H9 (cell line): ENCODE results near the gene DEK. TPM values are rescaled to one million over a fixed set of nuclear protein-coding genes. Genes with fewer than 3 reads are reported as not detected.
A peak's percentile ranks its signal among the peaks of the same experiment; 100 is the strongest.

Experiments used
- DNase-seq: peaks from one replicate; pipeline ENCODE4 v3.0.0-alpha.2; 2017
- H2AFZ ChIP-seq: one replicate; pipeline ENCODE4 v1.6.1; 2013; ENCODE audit warnings: mild to moderate bottlenecking, low read length, control low read depth, moderate library complexity
- H2AK5ac ChIP-seq: 2 replicates; pipeline ENCODE4 v1.6.1; 2013; ENCODE audit warnings: low read length, control low read depth, mixed read lengths; ENCODE audit not compliant: insufficient read length
- H2BK120ac ChIP-seq: one replicate; pipeline ENCODE4 v1.6.1; 2013; ENCODE audit warnings: low read depth, mild to moderate bottlenecking, low read length, control low read depth, inconsistent platforms; ENCODE audit not compliant: poor library complexity, severe bottlenecking
- H2BK12ac ChIP-seq: 2 replicates; pipeline ENCODE4 v1.6.1; 2013; ENCODE audit warnings: low read length, control low read depth, mixed read lengths, low read depth; ENCODE audit not compliant: insufficient read length
- H2BK15ac ChIP-seq: 2 replicates; pipeline ENCODE4 v1.6.1; 2013; ENCODE audit warnings: low read depth, low read length, control low read depth
- H2BK20ac ChIP-seq: one replicate; pipeline ENCODE4 v1.6.1; 2013; ENCODE audit warnings: low read depth, mild to moderate bottlenecking, low read length, control low read depth, inconsistent platforms; ENCODE audit not compliant: poor library complexity, severe bottlenecking
- H2BK5ac ChIP-seq: 2 replicates; pipeline ENCODE4 v1.6.1; 2013; ENCODE audit warnings: low read length, control low read depth, mixed read lengths; ENCODE audit not compliant: insufficient read length
- H3K14ac ChIP-seq: 2 replicates; pipeline ENCODE4 v1.6.1; 2013; ENCODE audit warnings: low read length, control low read depth; ENCODE audit not compliant: insufficient read depth
- H3K18ac ChIP-seq: 2 replicates; pipeline ENCODE4 v1.6.1; 2013; ENCODE audit warnings: low read depth, mild to moderate bottlenecking, mixed read lengths, low read length, control low read depth; ENCODE audit not compliant: insufficient read length
- H3K23ac ChIP-seq: 2 replicates; pipeline ENCODE4 v1.6.1; 2013; ENCODE audit warnings: low read length, control low read depth, mixed read lengths, low read depth; ENCODE audit not compliant: insufficient read length
- H3K23me2 ChIP-seq: 2 replicates; pipeline ENCODE4 v1.6.1; 2013; ENCODE audit warnings: low read depth, mild to moderate bottlenecking, mixed read lengths, low read length, control low read depth; ENCODE audit not compliant: insufficient read length, poor library complexity, severe bottlenecking
- H3K27ac ChIP-seq: 2 replicates; pipeline ENCODE4 v1.5.1; 2013; ENCODE audit warnings: low read length, control low read depth, mixed read lengths, low read depth; ENCODE audit not compliant: insufficient read length
- H3K27me3 ChIP-seq: 2 replicates; pipeline ENCODE4 v1.6.1; 2013; ENCODE audit warnings: low read length, control low read depth, inconsistent platforms; ENCODE audit not compliant: insufficient read depth
- H3K4ac ChIP-seq: 2 replicates; pipeline ENCODE4 v1.6.1; 2013; ENCODE audit warnings: low read depth, mild to moderate bottlenecking, control low read depth, inconsistent platforms, low read length, moderate library complexity
- H3K4me1 ChIP-seq: 2 replicates; pipeline ENCODE4 v1.6.1; 2013; ENCODE audit warnings: low read length, control low read depth, inconsistent platforms; ENCODE audit not compliant: insufficient read depth
- H3K4me2 ChIP-seq: 2 replicates; pipeline ENCODE4 v1.6.1; 2013; ENCODE audit warnings: low read length, control low read depth, mixed read lengths; ENCODE audit not compliant: insufficient read length, insufficient read depth
- H3K56ac ChIP-seq: 2 replicates; pipeline ENCODE4 v1.6.1; 2013; ENCODE audit warnings: low read depth, mild to moderate bottlenecking, mixed read lengths, low read length, control low read depth; ENCODE audit not compliant: insufficient read length
- H3K79me1 ChIP-seq: 2 replicates; pipeline ENCODE4 v1.6.1; 2013; ENCODE audit warnings: low read depth, mild to moderate bottlenecking, moderate library complexity, low read length, control low read depth, inconsistent platforms; ENCODE audit not compliant: insufficient read depth, poor library complexity, severe bottlenecking
- H3K79me2 ChIP-seq: 2 replicates; pipeline ENCODE4 v1.6.1; 2013; ENCODE audit warnings: low read length, control low read depth, inconsistent platforms; ENCODE audit not compliant: insufficient read depth
- H3K9ac ChIP-seq: 2 replicates; pipeline ENCODE4 v1.6.1; 2013; ENCODE audit warnings: low read length, control low read depth, mixed read lengths; ENCODE audit not compliant: insufficient read length; ENCODE audit errors: extremely low read depth
- H3K9me3 ChIP-seq: one replicate; pipeline ENCODE4 v1.6.1; 2013; ENCODE audit warnings: low read depth, low read length, inconsistent platforms; ENCODE audit not compliant: control insufficient read depth
- H3T11ph ChIP-seq: one replicate; pipeline ENCODE4 v1.6.1; 2013; ENCODE audit warnings: mild to moderate bottlenecking, low read length, control low read depth, inconsistent platforms
- H4K20me1 ChIP-seq: one replicate; pipeline ENCODE4 v1.6.1; 2013; ENCODE audit not compliant: control insufficient read depth, insufficient read length, insufficient read depth
- H4K5ac ChIP-seq: 2 replicates; pipeline ENCODE4 v1.6.1; 2013; ENCODE audit warnings: low read depth, mild to moderate bottlenecking, mixed read lengths, low read length, control low read depth; ENCODE audit not compliant: insufficient read length
- H4K8ac ChIP-seq: replicated peaks from 2 replicates; pipeline ENCODE4 v1.6.1; 2013; ENCODE audit warnings: low read length, control low read depth, mixed read lengths, low read depth; ENCODE audit not compliant: insufficient read length
- H4K91ac ChIP-seq: 2 replicates; pipeline ENCODE4 v1.6.1; 2013; ENCODE audit warnings: low read depth, mild to moderate bottlenecking, moderate library complexity, mixed read lengths, low read length, control low read depth; ENCODE audit not compliant: insufficient read length
- H3K27ac Mint-ChIP-seq, 3 experiments: 2 replicates in 2 of 3; 3 replicates in 1 of 3; pipeline ENCODE4 v1.8.0; 2020 to 2021; ENCODE audit warnings: mixed read lengths in 3 of 3, mild to moderate bottlenecking in 1 of 3, moderate library complexity in 1 of 3
- H3K27me3 Mint-ChIP-seq: 2 replicates; pipeline ENCODE4 v1.8.0; 2021; ENCODE audit warnings: low read depth, mild to moderate bottlenecking, moderate library complexity, mixed read lengths
- H3K36me3 Mint-ChIP-seq, 3 experiments: 2 replicates in 2 of 3; 3 replicates in 1 of 3; pipeline ENCODE4 v1.8.0; 2020 to 2021; ENCODE audit warnings: low read depth in 3 of 3, mixed read lengths in 3 of 3; ENCODE audit not compliant: insufficient read depth in 1 of 3
- H3K4me1 Mint-ChIP-seq, 2 experiments: 2 replicates each; pipeline ENCODE4 v1.8.0; 2020; ENCODE audit warnings: mixed read lengths in 2 of 2
- H3K4me3 Mint-ChIP-seq, 2 experiments: 2 replicates in 1 of 2; 3 replicates in 1 of 2; pipeline ENCODE4 v1.8.0; 2020 to 2021; ENCODE audit warnings: mild to moderate bottlenecking in 2 of 2, mixed read lengths in 2 of 2, moderate library complexity in 1 of 2
- H3K9me3 Mint-ChIP-seq, 2 experiments: 2 replicates in 1 of 2; 3 replicates in 1 of 2; pipeline ENCODE4 v1.8.0; 2020; ENCODE audit warnings: mild to moderate bottlenecking in 2 of 2, mixed read lengths in 2 of 2, moderate library complexity in 1 of 2
- WGBS: extraction: QIAGEN DNeasy Blood & Tissue Kit; methylation state at CpG from one replicate; pipeline ENCODE4 v1.1.7; 2013; ENCODE audit warnings: missing lambda C conversion rate, low lambda C conversion rate, mixed read lengths; ENCODE audit not compliant: insufficient read length; ENCODE audit errors: extremely low coverage; 5-methylcytosine and 5-hydroxymethylcytosine counted together
- total RNA-seq: library from RNA; stranded (reverse); gene quantifications from 2 replicates; pipeline ENCODE4 v1.2.1, GENCODE V29; 2021
- TF ChIP-seq, protein P1 (sequence below): fragments of 200-600 bp; sonication (generic); conservative IDR thresholded peaks from 3 replicates; pipeline ENCODE4 v1.8.0; 2021; ENCODE audit warnings: antibody characterized with exemption, mild to moderate bottlenecking

DEK gene
- total RNA-seq, 1 experiment from 2014 or later: 217 TPM

DNA sequence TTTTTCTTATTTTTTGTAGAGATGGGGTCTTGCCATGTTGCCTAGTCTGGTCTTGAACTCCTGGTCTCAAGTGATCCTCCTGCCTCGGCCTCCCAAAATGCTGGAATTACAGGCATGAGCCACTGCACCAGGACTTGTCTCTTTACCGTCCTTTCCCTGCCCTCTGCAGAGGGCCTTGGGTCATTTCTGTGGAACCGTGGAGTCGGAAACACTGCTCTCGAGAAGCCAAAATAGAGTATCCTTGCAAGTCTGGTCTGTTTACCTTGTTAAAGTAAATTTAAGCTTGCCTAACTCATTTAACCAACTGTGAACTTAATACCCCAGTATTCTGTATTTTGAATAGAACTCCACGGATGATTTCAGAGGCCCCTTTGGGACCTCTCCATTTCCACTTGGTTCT lies 57.7 kb downstream of the DEK start:
- H3K27ac ChIP-seq: no peak overlapping the region
- no peak overlapping the region for H3K14ac ChIP-seq
- Mint-ChIP-seq H3K4me1 (peaks cover 4 to 7% of the 10 kb centered on the region in 2 experiments), H3K9me3 (no peaks in the 10 kb centered on the region), H3K27me3 (no peaks in the 10 kb centered on the region; the same call in 1 of the 2 replicates), H3K36me3 (peaks cover 0 to 6% (median 0%) of the 10 kb centered on the region in 3 experiments; a peak in 1 of 7 replicates), H3K27ac (peak overlapping the region in 1 of 3 experiments; percentile 74; a peak in 1 of 7 replicates), H3K4me3 (no peak overlapping the region; a peak in 1 of 5 replicates)
- no peak overlapping the region for H2AK5ac ChIP-seq
- H3K4ac ChIP-seq: no peak overlapping the region
- no peak overlapping the region for H2AFZ ChIP-seq
- no peak for DNase-seq
- no peak overlapping the region for H3T11ph ChIP-seq
- WGBS: no CpG with 5 or more reads among the region's 6 CpGs
- H3K56ac ChIP-seq: no peak overlapping the region
- H2BK15ac ChIP-seq: no peak overlapping the region
- no peak overlapping the region for H4K8ac ChIP-seq
- no peaks in the 10 kb centered on the region for H4K20me1 ChIP-seq
- H2BK12ac ChIP-seq: no peak overlapping the region
- H2BK120ac ChIP-seq: no peak overlapping the region
- TF ChIP-seq, protein P1, sequence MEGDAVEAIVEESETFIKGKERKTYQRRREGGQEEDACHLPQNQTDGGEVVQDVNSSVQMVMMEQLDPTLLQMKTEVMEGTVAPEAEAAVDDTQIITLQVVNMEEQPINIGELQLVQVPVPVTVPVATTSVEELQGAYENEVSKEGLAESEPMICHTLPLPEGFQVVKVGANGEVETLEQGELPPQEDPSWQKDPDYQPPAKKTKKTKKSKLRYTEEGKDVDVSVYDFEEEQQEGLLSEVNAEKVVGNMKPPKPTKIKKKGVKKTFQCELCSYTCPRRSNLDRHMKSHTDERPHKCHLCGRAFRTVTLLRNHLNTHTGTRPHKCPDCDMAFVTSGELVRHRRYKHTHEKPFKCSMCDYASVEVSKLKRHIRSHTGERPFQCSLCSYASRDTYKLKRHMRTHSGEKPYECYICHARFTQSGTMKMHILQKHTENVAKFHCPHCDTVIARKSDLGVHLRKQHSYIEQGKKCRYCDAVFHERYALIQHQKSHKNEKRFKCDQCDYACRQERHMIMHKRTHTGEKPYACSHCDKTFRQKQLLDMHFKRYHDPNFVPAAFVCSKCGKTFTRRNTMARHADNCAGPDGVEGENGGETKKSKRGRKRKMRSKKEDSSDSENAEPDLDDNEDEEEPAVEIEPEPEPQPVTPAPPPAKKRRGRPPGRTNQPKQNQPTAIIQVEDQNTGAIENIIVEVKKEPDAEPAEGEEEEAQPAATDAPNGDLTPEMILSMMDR: no peak
- H3K9me3 ChIP-seq: no peaks in the 10 kb centered on the region
- H2BK5ac ChIP-seq: no peak overlapping the region
- no peak overlapping the region for H4K91ac ChIP-seq
- no peak overlapping the region for H3K4me2 ChIP-seq
- no peaks in the 10 kb centered on the region for H3K27me3 ChIP-seq
- peaks cover 2% of the 10 kb centered on the region; the same call in 1 of the 2 replicates for H3K4me1 ChIP-seq
- no peak overlapping the region for H2BK20ac ChIP-seq
- no peak overlapping the region for H4K5ac ChIP-seq
- no peak overlapping the region for H3K9ac ChIP-seq
- H3K18ac ChIP-seq: no peak overlapping the region
- H3K79me2 ChIP-seq: no peaks in the 10 kb centered on the region
- no peak overlapping the region for H3K23ac ChIP-seq
- no peaks in the 10 kb centered on the region for H3K79me1 ChIP-seq
- no peaks in the 10 kb centered on the region for H3K23me2 ChIP-seq
